ENCODE measurements around the gene SREBF1.

SREBF1 gene

GRCh38 chr17:17877529-17878358, 41.0 kb upstream of the SREBF1 start:
- TF ChIP-seq, protein P1, sequence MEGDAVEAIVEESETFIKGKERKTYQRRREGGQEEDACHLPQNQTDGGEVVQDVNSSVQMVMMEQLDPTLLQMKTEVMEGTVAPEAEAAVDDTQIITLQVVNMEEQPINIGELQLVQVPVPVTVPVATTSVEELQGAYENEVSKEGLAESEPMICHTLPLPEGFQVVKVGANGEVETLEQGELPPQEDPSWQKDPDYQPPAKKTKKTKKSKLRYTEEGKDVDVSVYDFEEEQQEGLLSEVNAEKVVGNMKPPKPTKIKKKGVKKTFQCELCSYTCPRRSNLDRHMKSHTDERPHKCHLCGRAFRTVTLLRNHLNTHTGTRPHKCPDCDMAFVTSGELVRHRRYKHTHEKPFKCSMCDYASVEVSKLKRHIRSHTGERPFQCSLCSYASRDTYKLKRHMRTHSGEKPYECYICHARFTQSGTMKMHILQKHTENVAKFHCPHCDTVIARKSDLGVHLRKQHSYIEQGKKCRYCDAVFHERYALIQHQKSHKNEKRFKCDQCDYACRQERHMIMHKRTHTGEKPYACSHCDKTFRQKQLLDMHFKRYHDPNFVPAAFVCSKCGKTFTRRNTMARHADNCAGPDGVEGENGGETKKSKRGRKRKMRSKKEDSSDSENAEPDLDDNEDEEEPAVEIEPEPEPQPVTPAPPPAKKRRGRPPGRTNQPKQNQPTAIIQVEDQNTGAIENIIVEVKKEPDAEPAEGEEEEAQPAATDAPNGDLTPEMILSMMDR (conservative IDR thresholded peaks at IDR 0.05) = no peak
- H3K27ac ChIP-seq = peak overlapping the region; percentile 84

DNA sequence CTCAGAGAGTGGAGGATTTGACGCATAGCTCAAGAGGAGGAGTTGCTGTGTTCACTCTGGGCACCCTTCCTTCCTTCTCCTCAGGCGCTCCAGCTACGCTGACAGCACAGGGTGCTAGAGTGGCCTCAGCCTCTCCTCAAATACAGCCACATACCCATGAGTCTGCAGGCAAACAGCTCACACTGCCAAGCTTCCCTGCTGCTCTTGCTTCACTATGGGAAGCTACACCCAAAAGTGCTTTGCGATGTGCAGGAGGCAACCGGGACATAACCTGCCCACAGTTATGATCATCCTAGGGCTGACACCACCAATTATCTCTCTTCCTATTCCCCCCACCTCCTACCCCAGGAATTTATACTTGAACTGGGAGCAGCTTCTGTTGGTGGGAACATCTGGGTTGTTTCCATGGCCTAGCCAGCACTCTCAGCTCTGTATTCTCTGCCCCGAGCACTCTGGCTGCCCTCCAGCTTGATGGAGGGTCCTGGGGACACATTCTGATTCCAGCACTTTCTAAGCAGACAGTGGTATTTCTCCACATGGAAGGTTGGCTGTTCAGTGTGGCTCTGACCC, 40.3 kb upstream of the SREBF1 start:
- peak overlapping the region; percentile 84 for H3K27ac ChIP-seq
- TF ChIP-seq, protein P1 (conservative IDR thresholded peaks at IDR 0.05) = no peak

DNA sequence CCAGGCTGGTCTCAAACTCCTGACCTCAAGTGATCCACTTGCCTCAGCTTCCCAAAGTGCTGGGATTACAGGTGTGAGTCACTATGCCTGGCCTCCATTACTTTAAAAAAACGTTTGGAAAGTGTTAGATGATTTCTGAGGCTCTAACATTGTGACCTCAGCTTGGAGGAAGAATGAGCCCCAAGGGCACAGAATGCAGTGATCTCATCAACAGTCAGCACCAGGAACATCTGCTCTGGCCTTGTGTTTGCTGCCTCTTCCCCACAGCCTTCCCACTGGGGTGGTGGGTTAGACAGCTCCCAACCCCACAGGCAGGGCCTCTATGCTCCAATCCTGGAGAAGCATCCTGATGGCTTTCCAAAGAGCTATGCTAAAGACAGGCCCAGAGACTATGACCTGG, 37.7 kb upstream of the SREBF1 start:
- H3K27ac ChIP-seq = peak overlapping the region; percentile 50; the same call in 1 of the 2 replicates
- TF ChIP-seq, protein P1 (conservative IDR thresholded peaks at IDR 0.05) = no peak

GRCh38 chr17:17873450-17873991, 36.7 kb upstream of the SREBF1 start:
- H3K27ac ChIP-seq = peak overlapping the region; percentile 50
- TF ChIP-seq, protein P1 (conservative IDR thresholded peaks at IDR 0.05) = no peak

DNA sequence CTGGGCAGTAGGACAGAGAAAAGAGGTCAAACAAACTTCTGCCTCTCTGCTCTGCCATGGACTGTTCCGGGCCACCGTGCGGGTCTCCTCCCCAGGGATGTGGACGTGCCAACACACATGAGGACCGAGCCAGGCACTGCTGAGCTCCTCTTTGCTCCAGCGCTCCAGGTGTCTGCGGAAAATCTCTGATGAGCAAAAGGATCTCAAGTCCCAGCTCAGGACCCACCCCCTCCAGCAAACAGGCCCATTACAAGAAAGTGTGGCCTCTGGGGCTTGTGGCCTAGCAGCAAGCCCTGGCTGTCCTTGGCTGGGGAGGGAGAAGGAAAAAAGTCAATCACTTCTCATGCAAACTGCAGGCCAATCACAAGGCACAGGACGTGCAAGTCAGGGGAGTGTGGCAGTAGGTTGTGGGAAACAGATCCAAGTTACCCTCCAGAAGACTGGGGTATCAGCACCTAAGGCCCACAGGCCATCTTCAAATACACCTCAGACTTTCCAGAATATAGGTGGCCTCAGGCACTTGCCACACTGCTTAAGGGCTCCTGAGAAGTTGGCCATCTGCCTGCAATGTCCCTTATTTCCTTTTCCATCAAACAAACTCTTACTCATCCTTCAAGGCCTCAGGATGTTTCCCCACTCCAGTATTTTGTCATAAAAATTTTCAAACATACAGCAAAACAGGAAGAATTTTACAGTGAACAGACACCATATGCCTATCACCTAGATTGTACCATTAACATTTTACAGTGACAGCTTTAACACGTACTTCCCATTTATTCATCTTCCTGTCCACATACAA, 36.0 kb upstream of the SREBF1 start:
- TF ChIP-seq, protein P1 (conservative IDR thresholded peaks at IDR 0.05) = no peak
- H3K27ac ChIP-seq = peak overlapping the region; percentile 50; the same call in 1 of the 2 replicates

GRCh38 chr17:17871913-17872312, 35.1 kb upstream of the SREBF1 start:
- H3K27ac ChIP-seq = no peak overlapping the region
- TF ChIP-seq, protein P1 (conservative IDR thresholded peaks at IDR 0.05) = no peak

GRCh38 chr17:17870247-17870646, 33.5 kb upstream of the SREBF1 start:
- H3K27ac ChIP-seq = no peak overlapping the region
- TF ChIP-seq, protein P1 (conservative IDR thresholded peaks at IDR 0.05) = no peak

All from VCaP (cell line).